H9 (cell line): ENCODE measurements around the gene INTS15. TPM values are rescaled to one million over a fixed set of nuclear protein-coding genes. Genes with fewer than 3 reads are reported as not detected.

Experiments
- DNase-seq: peaks from one replicate; pipeline ENCODE4 v3.0.0-alpha.2; 2017
- H2AFZ ChIP-seq: one replicate; pipeline ENCODE4 v1.6.1; 2013; ENCODE audit warnings: mild to moderate bottlenecking, low read length, control low read depth, moderate library complexity
- H2AK5ac ChIP-seq: 2 replicates; pipeline ENCODE4 v1.6.1; 2013; ENCODE audit warnings: low read length, control low read depth, mixed read lengths; ENCODE audit not compliant: insufficient read length
- H2BK120ac ChIP-seq: one replicate; pipeline ENCODE4 v1.6.1; 2013; ENCODE audit warnings: low read depth, mild to moderate bottlenecking, low read length, control low read depth, inconsistent platforms; ENCODE audit not compliant: poor library complexity, severe bottlenecking
- H2BK12ac ChIP-seq: 2 replicates; pipeline ENCODE4 v1.6.1; 2013; ENCODE audit warnings: low read length, control low read depth, mixed read lengths, low read depth; ENCODE audit not compliant: insufficient read length
- H2BK15ac ChIP-seq: 2 replicates; pipeline ENCODE4 v1.6.1; 2013; ENCODE audit warnings: low read depth, low read length, control low read depth
- H2BK20ac ChIP-seq: one replicate; pipeline ENCODE4 v1.6.1; 2013; ENCODE audit warnings: low read depth, mild to moderate bottlenecking, low read length, control low read depth, inconsistent platforms; ENCODE audit not compliant: poor library complexity, severe bottlenecking
- H2BK5ac ChIP-seq: 2 replicates; pipeline ENCODE4 v1.6.1; 2013; ENCODE audit warnings: low read length, control low read depth, mixed read lengths; ENCODE audit not compliant: insufficient read length
- H3K14ac ChIP-seq: 2 replicates; pipeline ENCODE4 v1.6.1; 2013; ENCODE audit warnings: low read length, control low read depth; ENCODE audit not compliant: insufficient read depth
- H3K18ac ChIP-seq: 2 replicates; pipeline ENCODE4 v1.6.1; 2013; ENCODE audit warnings: low read depth, mild to moderate bottlenecking, mixed read lengths, low read length, control low read depth; ENCODE audit not compliant: insufficient read length
- H3K23ac ChIP-seq: 2 replicates; pipeline ENCODE4 v1.6.1; 2013; ENCODE audit warnings: low read length, control low read depth, mixed read lengths, low read depth; ENCODE audit not compliant: insufficient read length
- H3K23me2 ChIP-seq: 2 replicates; pipeline ENCODE4 v1.6.1; 2013; ENCODE audit warnings: low read depth, mild to moderate bottlenecking, mixed read lengths, low read length, control low read depth; ENCODE audit not compliant: insufficient read length, poor library complexity, severe bottlenecking
- H3K27ac ChIP-seq: 2 replicates; pipeline ENCODE4 v1.5.1; 2013; ENCODE audit warnings: low read length, control low read depth, mixed read lengths, low read depth; ENCODE audit not compliant: insufficient read length
- H3K27me3 ChIP-seq: 2 replicates; pipeline ENCODE4 v1.6.1; 2013; ENCODE audit warnings: low read length, control low read depth, inconsistent platforms; ENCODE audit not compliant: insufficient read depth
- H3K4ac ChIP-seq: 2 replicates; pipeline ENCODE4 v1.6.1; 2013; ENCODE audit warnings: low read depth, mild to moderate bottlenecking, control low read depth, inconsistent platforms, low read length, moderate library complexity
- H3K4me1 ChIP-seq: 2 replicates; pipeline ENCODE4 v1.6.1; 2013; ENCODE audit warnings: low read length, control low read depth, inconsistent platforms; ENCODE audit not compliant: insufficient read depth
- H3K4me2 ChIP-seq: 2 replicates; pipeline ENCODE4 v1.6.1; 2013; ENCODE audit warnings: low read length, control low read depth, mixed read lengths; ENCODE audit not compliant: insufficient read length, insufficient read depth
- H3K56ac ChIP-seq: 2 replicates; pipeline ENCODE4 v1.6.1; 2013; ENCODE audit warnings: low read depth, mild to moderate bottlenecking, mixed read lengths, low read length, control low read depth; ENCODE audit not compliant: insufficient read length
- H3K79me1 ChIP-seq: 2 replicates; pipeline ENCODE4 v1.6.1; 2013; ENCODE audit warnings: low read depth, mild to moderate bottlenecking, moderate library complexity, low read length, control low read depth, inconsistent platforms; ENCODE audit not compliant: insufficient read depth, poor library complexity, severe bottlenecking
- H3K79me2 ChIP-seq: 2 replicates; pipeline ENCODE4 v1.6.1; 2013; ENCODE audit warnings: low read length, control low read depth, inconsistent platforms; ENCODE audit not compliant: insufficient read depth
- H3K9ac ChIP-seq: 2 replicates; pipeline ENCODE4 v1.6.1; 2013; ENCODE audit warnings: low read length, control low read depth, mixed read lengths; ENCODE audit not compliant: insufficient read length; ENCODE audit errors: extremely low read depth
- H3K9me3 ChIP-seq: one replicate; pipeline ENCODE4 v1.6.1; 2013; ENCODE audit warnings: low read depth, low read length, inconsistent platforms; ENCODE audit not compliant: control insufficient read depth
- H3T11ph ChIP-seq: one replicate; pipeline ENCODE4 v1.6.1; 2013; ENCODE audit warnings: mild to moderate bottlenecking, low read length, control low read depth, inconsistent platforms
- H4K20me1 ChIP-seq: one replicate; pipeline ENCODE4 v1.6.1; 2013; ENCODE audit not compliant: control insufficient read depth, insufficient read length, insufficient read depth
- H4K5ac ChIP-seq: 2 replicates; pipeline ENCODE4 v1.6.1; 2013; ENCODE audit warnings: low read depth, mild to moderate bottlenecking, mixed read lengths, low read length, control low read depth; ENCODE audit not compliant: insufficient read length
- H4K8ac ChIP-seq: replicated peaks from 2 replicates; pipeline ENCODE4 v1.6.1; 2013; ENCODE audit warnings: low read length, control low read depth, mixed read lengths, low read depth; ENCODE audit not compliant: insufficient read length
- H4K91ac ChIP-seq: 2 replicates; pipeline ENCODE4 v1.6.1; 2013; ENCODE audit warnings: low read depth, mild to moderate bottlenecking, moderate library complexity, mixed read lengths, low read length, control low read depth; ENCODE audit not compliant: insufficient read length
- H3K27ac Mint-ChIP-seq, 3 experiments: 2 replicates in 2 of 3; 3 replicates in 1 of 3; pipeline ENCODE4 v1.8.0; 2020 to 2021; ENCODE audit warnings: mixed read lengths in 3 of 3, mild to moderate bottlenecking in 1 of 3, moderate library complexity in 1 of 3
- H3K27me3 Mint-ChIP-seq: 2 replicates; pipeline ENCODE4 v1.8.0; 2021; ENCODE audit warnings: low read depth, mild to moderate bottlenecking, moderate library complexity, mixed read lengths
- H3K36me3 Mint-ChIP-seq, 3 experiments: 2 replicates in 2 of 3; 3 replicates in 1 of 3; pipeline ENCODE4 v1.8.0; 2020 to 2021; ENCODE audit warnings: low read depth in 3 of 3, mixed read lengths in 3 of 3; ENCODE audit not compliant: insufficient read depth in 1 of 3
- H3K4me1 Mint-ChIP-seq, 2 experiments: 2 replicates each; pipeline ENCODE4 v1.8.0; 2020; ENCODE audit warnings: mixed read lengths in 2 of 2
- H3K4me3 Mint-ChIP-seq, 2 experiments: 2 replicates in 1 of 2; 3 replicates in 1 of 2; pipeline ENCODE4 v1.8.0; 2020 to 2021; ENCODE audit warnings: mild to moderate bottlenecking in 2 of 2, mixed read lengths in 2 of 2, moderate library complexity in 1 of 2
- H3K9me3 Mint-ChIP-seq, 2 experiments: 2 replicates in 1 of 2; 3 replicates in 1 of 2; pipeline ENCODE4 v1.8.0; 2020; ENCODE audit warnings: mild to moderate bottlenecking in 2 of 2, mixed read lengths in 2 of 2, moderate library complexity in 1 of 2
- CTCF ChIP-seq: fragments of 200-600 bp; sonication (generic); conservative IDR thresholded peaks from 3 replicates; pipeline ENCODE4 v1.8.0; 2021; ENCODE audit warnings: antibody characterized with exemption, mild to moderate bottlenecking
- WGBS: extraction: QIAGEN DNeasy Blood & Tissue Kit; methylation state at CpG from one replicate; pipeline ENCODE4 v1.1.7; 2013; ENCODE audit warnings: missing lambda C conversion rate, low lambda C conversion rate, mixed read lengths; ENCODE audit not compliant: insufficient read length; ENCODE audit errors: extremely low coverage; 5-methylcytosine and 5-hydroxymethylcytosine counted together
- total RNA-seq: library from RNA; stranded (reverse); gene quantifications from 2 replicates; pipeline ENCODE4 v1.2.1, GENCODE V29; 2021

INTS15 gene
- total RNA-seq, 1 experiment from 2014 or later: 42.9 TPM

- Histone ChIP-seq H3K18ac (no peak overlapping the region), H3K9me3 (no peaks in the 10 kb centered on the region), H3K14ac (no peak overlapping the region), H3K4ac (no peak overlapping the region), H3K79me1 (no peaks in the 10 kb centered on the region), H2BK120ac (no peak overlapping the region), H3K27ac (no peak overlapping the region), H4K8ac (no peak overlapping the region), H3K27me3 (no peaks in the 10 kb centered on the region), H3K56ac (no peak overlapping the region), H2AK5ac (no peak overlapping the region), H4K5ac (no peak overlapping the region), H2BK15ac (no peak overlapping the region), H2AFZ (no peak overlapping the region), H3K23me2 (no peaks in the 10 kb centered on the region), H3K4me2 (no peak overlapping the region), H3K9ac (no peak overlapping the region), H3K79me2 (no peaks in the 10 kb centered on the region), H2BK20ac (no peak overlapping the region), H3T11ph (no peak overlapping the region), H3K4me1 (no peaks in the 10 kb centered on the region), H4K20me1 (no peaks in the 10 kb centered on the region), H3K23ac (no peak overlapping the region), H2BK12ac (no peak overlapping the region), H4K91ac (no peak overlapping the region), H2BK5ac (no peak overlapping the region)
- Mint-ChIP-seq H3K36me3 (peaks cover 16 to 40% (median 32%) of the 10 kb centered on the region in 3 experiments), H3K4me3 (no peak overlapping the region), H3K27ac (no peak overlapping the region), H3K27me3 (no peaks in the 10 kb centered on the region), H3K9me3 (no peaks in the 10 kb centered on the region; a peak in 1 of 5 replicates), H3K4me1 (no peaks in the 10 kb centered on the region)
- no peak for DNase-seq
- no peak for TF ChIP-seq CTCF
- WGBS: no CpG with 5 or more reads among the region's 67 CpGs
Measured at GRCh38 chr7:6622134-6622710, 32.4 kb downstream of the INTS15 start.
